Measurements from ENCODE around the gene KCNK15. TPM values are rescaled to one million over a fixed set of nuclear protein-coding genes. Genes with fewer than 3 reads are reported as not detected.

KCNK15 gene
- total RNA-seq, 4 donors from 2014 or later: 0.87 to 6.0 (median 1.5) TPM

DNA sequence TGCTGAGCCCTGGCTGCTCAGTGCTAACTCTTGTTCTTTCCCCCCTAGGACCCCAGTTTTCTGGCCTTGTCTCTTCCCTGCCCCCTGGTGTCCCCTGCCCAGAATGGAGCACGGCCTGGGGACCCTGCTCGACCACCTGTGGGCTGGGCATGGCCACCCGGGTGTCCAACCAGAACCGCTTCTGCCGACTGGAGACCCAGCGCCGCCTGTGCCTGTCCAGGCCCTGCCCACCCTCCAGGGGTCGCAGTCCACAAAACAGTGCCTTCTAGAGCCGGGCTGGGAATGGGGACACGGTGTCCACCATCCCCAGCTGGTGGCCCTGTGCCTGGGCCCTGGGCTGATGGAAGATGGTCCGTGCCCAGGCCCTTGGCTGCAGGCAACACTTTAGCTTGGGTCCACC is 18.6 kb upstream of the KCNK15 start:
- 90 to 91% methylated on average over 11 of the region's 11 CpGs for WGBS, 2 donors
- no peaks in the 10 kb centered on the region for H3K36me3 ChIP-seq
- DNase-seq (ENCODE audit: low spot score in 2 of 2): no peak
- peak overlapping the region in 1 of 4 donors; percentile 24 for H3K27ac ChIP-seq
- H3K4me3 ChIP-seq: no peak overlapping the region
- H3K9me3 ChIP-seq: no peaks in the 10 kb centered on the region
- TF ChIP-seq, protein P1, sequence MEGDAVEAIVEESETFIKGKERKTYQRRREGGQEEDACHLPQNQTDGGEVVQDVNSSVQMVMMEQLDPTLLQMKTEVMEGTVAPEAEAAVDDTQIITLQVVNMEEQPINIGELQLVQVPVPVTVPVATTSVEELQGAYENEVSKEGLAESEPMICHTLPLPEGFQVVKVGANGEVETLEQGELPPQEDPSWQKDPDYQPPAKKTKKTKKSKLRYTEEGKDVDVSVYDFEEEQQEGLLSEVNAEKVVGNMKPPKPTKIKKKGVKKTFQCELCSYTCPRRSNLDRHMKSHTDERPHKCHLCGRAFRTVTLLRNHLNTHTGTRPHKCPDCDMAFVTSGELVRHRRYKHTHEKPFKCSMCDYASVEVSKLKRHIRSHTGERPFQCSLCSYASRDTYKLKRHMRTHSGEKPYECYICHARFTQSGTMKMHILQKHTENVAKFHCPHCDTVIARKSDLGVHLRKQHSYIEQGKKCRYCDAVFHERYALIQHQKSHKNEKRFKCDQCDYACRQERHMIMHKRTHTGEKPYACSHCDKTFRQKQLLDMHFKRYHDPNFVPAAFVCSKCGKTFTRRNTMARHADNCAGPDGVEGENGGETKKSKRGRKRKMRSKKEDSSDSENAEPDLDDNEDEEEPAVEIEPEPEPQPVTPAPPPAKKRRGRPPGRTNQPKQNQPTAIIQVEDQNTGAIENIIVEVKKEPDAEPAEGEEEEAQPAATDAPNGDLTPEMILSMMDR (IDR thresholded peaks at IDR 0.05): no peak
- TF ChIP-seq EP300 (IDR thresholded peaks at IDR 0.05) (no peak), POLR2A (IDR thresholded peaks at IDR 0.05) (no peak)
- no peaks in the 10 kb centered on the region for H3K27me3 ChIP-seq
- peaks cover 0 to 24% (median 9%) of the 10 kb centered on the region in 4 donors for H3K4me1 ChIP-seq

DNA sequence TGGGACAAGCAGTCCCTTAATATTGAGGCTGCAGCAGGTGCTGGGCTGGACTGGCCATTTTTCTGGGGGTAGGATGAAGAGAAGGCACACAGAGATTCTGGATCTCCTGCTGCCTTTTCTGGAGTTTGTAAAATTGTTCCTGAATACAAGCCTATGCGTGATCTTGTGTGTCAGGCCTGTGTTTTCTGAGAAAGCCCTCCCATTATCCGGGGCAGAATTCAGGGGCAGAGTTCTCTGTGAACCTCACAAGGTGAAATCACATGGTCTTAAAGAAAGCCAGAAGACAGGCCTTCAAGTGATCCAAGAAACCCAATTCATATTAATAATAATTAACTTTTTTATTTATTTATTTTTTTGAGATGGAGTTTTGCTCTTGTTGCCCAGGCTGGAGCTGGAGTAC is 18.0 kb upstream of the KCNK15 start:
- H3K27me3 ChIP-seq: no peaks in the 10 kb centered on the region
- peak overlapping the region in 1 of 4 donors; percentile 24 for H3K27ac ChIP-seq
- no peaks in the 10 kb centered on the region for H3K9me3 ChIP-seq
- peaks cover 0 to 24% (median 9%) of the 10 kb centered on the region in 4 donors for H3K4me1 ChIP-seq
- TF ChIP-seq EP300 (IDR thresholded peaks at IDR 0.05) (no peak), POLR2A (IDR thresholded peaks at IDR 0.05) (no peak)
- TF ChIP-seq, protein P1 (IDR thresholded peaks at IDR 0.05): no peak
- no peaks in the 10 kb centered on the region for H3K36me3 ChIP-seq
- no peak for DNase-seq (ENCODE audit: low spot score in 2 of 2)
- no peak overlapping the region for H3K4me3 ChIP-seq
- 82 to 91% methylated on average over 2 of the region's 2 CpGs for WGBS, 2 donors

DNA sequence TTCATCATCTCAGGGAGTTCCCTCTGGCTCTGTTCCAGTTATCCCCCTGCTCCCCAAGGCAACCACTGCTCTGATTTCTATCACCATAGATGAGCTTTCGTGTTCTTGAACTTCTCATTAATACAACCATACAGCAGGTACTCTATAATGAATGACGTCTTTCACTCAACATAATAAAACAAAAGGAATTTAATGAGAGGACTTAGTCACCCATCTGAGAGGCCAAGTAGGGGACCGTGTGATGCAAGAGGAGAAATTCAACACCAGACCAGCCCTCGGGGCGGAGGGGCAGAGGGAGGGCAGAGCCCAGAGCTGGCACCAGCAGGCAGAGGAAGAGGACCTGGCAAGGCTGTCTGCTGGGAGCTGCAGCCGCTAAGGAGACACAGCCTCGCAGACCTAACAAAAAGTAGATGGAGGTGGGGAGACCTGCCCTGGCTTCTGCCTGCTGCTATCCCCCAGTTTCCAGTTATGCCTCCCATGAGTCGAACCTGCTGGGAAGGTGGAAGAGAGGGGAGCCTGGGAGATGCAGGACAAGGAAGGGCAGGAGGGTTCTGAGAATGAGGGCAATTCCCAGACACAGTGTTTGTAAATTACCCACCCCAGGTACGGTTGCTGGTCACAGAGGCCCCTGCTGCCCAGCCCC is 16.7 kb upstream of the KCNK15 start:
- Histone ChIP-seq H3K4me3 (no peak overlapping the region), H3K27me3 (no peaks in the 10 kb centered on the region), H3K9me3 (no peaks in the 10 kb centered on the region), H3K27ac (peak overlapping the region in 3 of 4 donors; percentile 45 to 70 (median 49)), H3K36me3 (no peaks in the 10 kb centered on the region), H3K4me1 (peaks cover 0 to 32% (median 10%) of the 10 kb centered on the region in 4 donors)
- 21 to 28% methylated on average over 9 of the region's 9 CpGs for WGBS, 2 donors
- DNase-seq (ENCODE audit: low spot score in 2 of 2): peak in 1 of 2 donors; percentile 46
- peak in 1 of 2 donors; percentile 81 for TF ChIP-seq EP300 (IDR thresholded peaks at IDR 0.05)
- no peak for TF ChIP-seq POLR2A (IDR thresholded peaks at IDR 0.05)

DNA sequence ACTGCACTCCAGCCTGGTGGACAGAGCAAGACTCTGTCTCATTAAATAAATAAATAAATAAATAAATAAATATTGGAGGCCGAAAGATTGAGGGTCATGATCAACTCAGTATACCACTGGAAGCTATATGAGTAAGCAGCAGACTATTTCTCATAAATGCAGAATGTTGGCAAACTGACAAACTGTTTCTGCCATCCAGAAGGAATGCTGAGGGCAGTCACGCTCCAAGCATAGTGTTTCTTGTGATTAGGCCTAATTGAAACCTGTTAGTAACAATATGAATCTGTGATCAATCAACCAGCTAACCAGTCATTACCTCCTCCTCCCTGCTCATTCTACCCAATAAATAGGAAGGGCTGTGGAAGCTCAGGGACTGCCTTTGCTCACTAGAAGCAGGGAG is 15.2 kb upstream of the KCNK15 start:
- Histone ChIP-seq H3K27ac (no peak overlapping the region), H3K9me3 (no peaks in the 10 kb centered on the region), H3K27me3 (no peaks in the 10 kb centered on the region), H3K4me1 (peaks cover 0 to 32% (median 10%) of the 10 kb centered on the region in 4 donors), H3K4me3 (no peak overlapping the region), H3K36me3 (no peaks in the 10 kb centered on the region)
- TF ChIP-seq POLR2A (IDR thresholded peaks at IDR 0.05) (no peak), EP300 (IDR thresholded peaks at IDR 0.05) (peak in 1 of 2 donors; percentile 8)
- TF ChIP-seq, protein P1 (IDR thresholded peaks at IDR 0.05): no peak
- 58 to 65% methylated on average over 2 of the region's 2 CpGs for WGBS, 2 donors
- DNase-seq (ENCODE audit: low spot score in 2 of 2): no peak

DNA sequence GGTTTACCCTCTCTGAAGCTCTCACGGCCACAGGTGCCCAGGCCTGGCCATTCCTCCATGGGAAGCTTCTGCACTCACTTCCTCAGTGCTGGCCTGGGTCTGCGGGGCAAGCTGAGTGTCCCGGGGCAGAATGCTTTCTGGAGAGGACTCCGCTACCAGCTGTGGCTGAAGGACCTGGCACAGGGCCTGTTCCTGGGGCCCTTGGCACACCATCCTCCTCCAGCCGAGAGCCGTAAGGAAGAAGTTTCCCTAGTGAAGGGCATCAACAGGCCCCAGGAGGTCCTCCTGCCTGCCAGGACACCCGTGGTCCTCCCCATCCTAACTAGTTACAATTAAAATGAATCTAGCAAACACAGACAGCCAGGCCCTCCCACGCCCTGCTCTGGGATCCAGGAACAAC is 14.0 kb upstream of the KCNK15 start:
- Histone ChIP-seq H3K9me3 (no peaks in the 10 kb centered on the region), H3K4me1 (peaks cover 0 to 32% (median 10%) of the 10 kb centered on the region in 4 donors), H3K36me3 (no peaks in the 10 kb centered on the region), H3K27ac (peak overlapping the region in 1 of 4 donors; percentile 26), H3K27me3 (no peaks in the 10 kb centered on the region), H3K4me3 (no peak overlapping the region)
- DNase-seq (ENCODE audit: low spot score in 2 of 2): no peak
- 76 to 82% methylated on average over 7 to 8 of the region's 8 CpGs for WGBS, 2 donors
- no peak for TF ChIP-seq EP300 (IDR thresholded peaks at IDR 0.05)
- no peak for TF ChIP-seq POLR2A (IDR thresholded peaks at IDR 0.05)
- TF ChIP-seq, protein P1 (IDR thresholded peaks at IDR 0.05): no peak
